HG02973 (cell line): Measurements from ENCODE around the gene ST3GAL3.

Experiments used
- ATAC-seq: cut with Tn5 transposase; IDR thresholded peaks from one replicate; pipeline ENCODE4 v1.9.1; 2021; ENCODE audit warnings: moderate library complexity; ENCODE audit not compliant: unreplicated experiment

Gene ST3GAL3

DNA sequence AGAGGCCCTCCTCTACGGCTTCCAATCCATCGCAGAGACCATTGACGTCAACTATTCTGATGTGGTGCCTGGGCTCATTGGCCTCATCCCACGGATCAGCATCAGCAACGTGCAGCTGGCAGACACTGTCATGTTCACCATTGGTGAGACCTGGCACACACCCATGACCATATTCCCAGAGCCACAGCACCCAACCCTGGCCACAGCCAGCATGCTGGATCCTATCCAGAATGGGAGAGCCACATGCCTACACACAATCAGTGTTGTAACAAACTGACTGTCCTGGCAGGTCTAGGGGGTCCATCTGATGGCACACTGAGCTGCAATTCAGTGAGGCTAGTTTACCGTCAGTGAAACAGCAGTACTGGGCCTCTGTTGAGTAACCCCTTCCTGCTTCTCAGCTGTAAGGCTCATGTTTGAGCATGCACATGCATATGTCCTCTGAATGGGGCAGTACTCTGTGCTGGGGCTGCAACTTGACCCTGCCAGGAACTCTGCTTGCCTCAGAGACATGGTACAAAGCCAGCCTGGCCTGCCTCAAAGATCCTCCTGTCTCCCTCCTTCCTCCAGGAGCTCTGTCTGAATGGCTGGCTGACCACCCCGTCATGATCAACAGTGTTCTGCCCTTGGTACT, 250.2 kb downstream of the ST3GAL3 start:
- no peak for ATAC-seq

DNA sequence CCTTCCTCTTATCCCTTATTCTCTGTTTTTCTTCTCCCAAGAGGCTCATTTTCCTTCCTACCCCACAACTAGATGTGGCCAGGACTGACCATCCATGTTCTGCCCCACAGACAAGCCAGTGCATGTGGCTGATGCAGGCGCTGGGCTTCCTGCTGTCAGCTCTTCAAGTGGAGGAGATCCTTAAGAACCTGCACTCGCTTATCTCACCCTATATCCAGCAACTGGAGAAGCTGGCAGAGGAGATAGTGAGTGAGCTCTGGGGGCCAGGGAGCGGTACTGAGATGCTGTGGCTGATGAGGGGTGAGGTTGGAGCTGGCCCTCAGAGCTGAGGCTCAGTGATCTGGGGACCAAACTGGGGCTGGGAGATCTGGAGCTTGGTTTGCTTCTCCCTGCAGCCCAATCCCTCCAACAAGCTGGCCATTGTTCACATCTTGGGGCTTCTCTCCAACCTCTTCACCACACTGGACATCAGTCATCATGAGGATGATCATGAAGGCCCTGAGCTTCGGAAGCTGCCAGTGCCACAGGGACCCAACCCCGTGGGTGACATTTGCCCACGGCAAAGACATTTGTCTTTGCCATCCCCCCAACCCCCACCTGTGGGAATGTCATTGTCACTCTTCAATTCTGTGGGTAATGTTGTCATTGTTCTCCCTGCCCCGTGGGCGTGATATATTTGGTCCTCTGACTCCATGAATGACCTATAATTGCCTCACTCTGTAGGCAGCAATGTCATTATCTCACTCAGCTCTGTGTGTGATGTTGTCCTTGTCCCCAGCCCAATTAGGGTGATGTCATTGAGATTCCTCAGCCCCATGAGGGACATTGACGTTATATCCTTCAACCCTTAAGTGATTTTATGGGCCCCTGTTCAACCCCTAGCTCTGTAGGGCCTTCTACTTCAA, 251.3 kb downstream of the ST3GAL3 start:
- ATAC-seq: no peak

DNA sequence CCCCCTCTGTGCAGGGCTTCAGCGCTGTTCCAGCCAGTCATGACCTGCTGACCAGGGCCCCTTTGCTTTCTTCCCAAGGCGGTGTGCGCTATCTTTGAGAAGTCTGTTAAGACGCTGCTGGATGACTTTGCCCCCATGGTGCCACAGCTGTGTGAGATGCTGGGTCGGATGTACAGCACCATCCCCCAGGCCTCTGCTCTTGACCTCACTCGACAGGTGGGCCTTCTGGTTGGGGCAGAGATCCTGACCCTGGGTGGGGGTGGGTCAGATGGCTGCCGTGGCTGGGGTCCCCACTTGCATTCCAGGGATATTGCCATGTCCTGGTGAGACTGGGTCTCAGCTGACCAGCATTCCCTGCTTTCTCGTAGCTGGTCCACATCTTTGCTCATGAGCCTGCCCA, 253.5 kb downstream of the ST3GAL3 start:
- ATAC-seq: no peak

DNA sequence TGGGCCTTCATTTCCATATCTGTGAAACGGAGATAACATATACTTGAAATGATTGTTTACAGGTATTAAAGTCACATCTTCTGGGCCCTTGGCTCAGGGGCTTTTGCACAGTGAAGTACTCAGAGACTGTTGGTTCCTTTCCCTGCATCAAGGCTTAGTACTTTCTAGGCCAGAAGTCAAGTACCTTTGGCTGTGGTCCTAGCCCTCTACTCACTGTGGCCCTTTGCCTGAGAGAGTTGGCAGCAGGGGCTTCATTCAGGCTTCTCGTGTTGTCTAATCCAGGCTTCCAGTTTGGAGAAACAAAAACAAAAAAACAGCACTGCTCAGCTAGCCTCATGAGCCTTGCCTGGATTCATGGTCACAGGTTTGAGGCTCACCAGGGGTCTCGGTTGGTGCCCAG, 254.4 kb downstream of the ST3GAL3 start:
- no peak for ATAC-seq

DNA sequence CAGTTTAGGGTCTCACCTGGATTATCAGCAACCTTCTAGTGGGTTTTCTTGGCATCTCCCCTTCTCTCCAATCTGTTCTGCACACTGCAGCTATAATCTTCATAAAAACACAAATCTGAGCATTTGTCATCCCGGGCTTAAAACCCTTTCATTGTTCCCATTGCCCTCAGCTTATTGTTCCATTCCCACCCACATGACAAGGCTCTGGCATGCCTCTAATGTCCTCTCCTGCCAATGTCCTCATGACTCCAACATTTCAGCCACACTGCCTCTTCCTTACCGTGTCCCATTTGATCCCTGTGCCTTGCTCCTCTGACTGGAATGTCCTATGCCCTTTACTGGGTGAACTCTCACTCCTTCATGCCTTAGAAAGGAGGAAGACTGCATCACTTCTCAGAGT, 255.0 kb downstream of the ST3GAL3 start:
- no peak for ATAC-seq

DNA sequence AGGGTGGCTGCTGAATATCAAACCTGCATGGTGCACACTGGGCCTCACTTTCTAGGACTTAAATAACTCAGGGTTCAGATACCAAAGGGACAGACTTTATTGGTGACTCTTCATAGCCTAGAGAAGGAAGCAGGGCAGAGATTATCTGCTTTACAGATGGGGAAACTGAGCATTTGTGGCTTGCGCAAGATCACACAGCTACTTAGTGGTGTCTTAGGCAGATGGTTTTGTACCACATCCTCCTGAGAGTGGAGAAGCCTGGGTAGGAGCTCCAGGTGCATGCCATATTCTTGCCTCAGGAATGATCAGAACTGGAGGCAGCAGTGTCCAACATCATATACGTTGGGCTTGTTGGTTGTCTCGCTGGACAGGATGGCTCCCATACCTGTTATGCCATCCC, 255.7 kb downstream of the ST3GAL3 start:
- no peak for ATAC-seq

DNA sequence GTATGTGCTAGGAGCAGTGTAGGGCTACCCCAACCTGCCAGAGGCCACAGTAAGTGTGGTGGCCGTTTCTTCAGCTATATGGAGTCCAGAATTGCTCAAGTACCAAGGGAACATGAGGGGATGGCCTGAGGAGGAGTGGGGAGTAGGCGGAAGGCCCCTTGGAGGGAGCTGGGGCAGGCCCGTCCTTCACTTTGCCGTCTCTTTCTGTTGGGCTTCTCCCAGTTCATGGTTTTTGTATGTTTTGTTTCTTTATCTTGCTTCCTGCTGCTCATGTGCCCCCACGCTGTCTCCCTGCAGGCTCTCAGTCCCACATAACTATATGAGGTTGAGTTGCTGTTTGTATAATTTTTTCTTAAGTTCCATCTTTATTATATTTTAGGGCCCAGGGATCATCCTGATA, 256.6 kb downstream of the ST3GAL3 start:
- no peak for ATAC-seq

DNA sequence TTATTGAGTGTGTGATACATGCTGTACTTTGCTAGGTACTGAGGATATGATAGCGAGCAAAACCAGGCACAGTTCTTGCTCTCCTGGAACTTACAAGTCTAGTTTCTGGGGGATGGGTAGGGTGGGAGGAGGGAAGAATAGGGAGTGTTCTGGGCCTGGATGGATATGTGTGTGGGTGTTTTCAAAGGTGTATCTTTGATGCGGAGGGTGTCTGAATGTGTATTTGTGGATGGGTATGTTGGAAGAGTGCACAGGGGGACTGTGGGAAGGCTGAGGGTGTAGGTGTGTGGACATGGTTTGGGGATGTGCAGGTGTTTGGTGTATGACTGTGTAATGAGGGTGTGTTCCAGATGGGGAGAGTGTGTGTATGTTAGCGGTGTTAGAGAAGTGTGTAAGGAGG, 258.0 kb downstream of the ST3GAL3 start:
- no peak for ATAC-seq

DNA sequence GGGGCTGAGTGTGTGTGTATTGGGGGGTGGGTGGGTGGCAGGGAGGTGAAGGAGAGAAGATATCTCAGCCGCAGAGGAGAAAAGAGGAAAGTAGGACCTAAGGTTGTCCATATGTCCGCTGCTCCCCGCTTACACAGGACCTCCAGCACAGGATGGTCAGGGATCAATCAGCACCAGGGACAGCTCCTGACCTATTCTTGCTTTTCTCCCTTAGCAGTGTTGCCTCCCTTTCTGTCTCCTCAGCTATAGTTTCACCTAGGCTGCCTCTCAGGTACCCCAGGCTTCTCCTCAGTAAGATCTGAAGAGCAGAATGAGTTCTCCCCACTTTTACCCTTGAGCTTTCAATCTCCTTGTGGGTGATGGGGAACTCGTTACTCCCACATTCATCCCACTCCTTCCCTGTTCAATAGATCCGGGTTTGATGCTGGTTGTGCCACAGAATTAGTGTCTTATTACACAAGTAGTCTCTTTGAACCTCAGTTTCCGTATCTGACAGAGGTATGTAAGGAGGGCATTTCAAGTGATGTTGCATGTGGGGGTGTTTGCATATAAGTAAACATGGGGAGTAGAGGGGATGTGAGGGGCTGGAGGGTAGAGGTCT, 261.1 kb downstream of the ST3GAL3 start:
- ATAC-seq: no peak

DNA sequence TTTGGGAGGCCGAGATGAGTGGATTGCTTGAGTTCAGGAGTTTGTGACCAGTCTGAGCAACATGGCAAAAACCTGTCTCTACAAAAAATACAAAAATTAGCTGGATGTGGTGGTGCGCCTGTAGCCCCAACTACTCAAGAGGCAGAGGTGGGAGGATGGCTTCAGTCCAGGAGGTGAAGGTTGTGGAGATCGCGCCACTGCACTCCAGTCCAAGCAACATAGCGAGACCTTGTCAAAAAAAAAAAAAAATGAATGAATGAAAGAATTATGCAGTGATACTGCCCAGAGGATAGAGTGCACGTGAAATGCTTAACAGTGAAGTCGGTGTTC, 262.0 kb downstream of the ST3GAL3 start:
- ATAC-seq: no peak

DNA sequence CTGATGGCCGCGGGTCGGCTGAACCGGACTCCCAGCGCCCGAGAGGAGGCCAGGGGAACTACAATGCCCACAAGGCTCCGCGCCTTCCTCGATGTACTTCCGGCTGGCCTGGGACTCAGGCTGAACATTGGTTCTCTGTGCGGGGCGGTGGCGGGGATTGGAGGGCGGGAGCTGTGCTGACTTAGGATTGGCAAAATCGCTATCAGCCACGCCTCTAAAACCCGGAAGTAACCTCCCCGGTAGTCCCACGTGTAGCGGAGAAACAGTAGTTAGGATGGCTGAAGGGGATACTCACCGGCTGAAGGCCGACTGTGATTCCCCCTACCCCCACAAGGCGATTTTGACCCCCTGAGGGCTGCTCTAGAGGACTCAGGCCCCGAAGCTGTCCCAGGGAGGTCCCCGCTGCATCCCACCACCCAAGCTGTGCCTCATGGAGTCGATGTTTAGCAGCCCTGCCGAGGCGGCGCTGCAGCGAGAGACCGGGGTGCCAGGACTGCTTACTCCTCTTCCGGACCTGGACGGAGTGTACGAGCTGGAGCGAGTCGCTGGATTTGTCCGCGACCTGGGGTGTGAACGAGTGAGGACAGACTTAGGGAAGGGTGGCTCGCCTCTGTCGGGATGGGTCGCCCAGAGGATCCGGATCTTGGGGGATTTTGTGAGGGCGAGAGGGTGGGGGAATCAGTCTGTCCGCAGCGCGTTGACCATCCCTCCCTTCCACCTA, 262.6 kb downstream of the ST3GAL3 start, which contains the start of gene DPH2:
Gene DPH2, plus strand, starts transcription at position 265 of the 721 bp plus-strand sequence. Its CDS starts 166 bp downstream, at position 431.
- ATAC-seq: peak; percentile 68

DNA sequence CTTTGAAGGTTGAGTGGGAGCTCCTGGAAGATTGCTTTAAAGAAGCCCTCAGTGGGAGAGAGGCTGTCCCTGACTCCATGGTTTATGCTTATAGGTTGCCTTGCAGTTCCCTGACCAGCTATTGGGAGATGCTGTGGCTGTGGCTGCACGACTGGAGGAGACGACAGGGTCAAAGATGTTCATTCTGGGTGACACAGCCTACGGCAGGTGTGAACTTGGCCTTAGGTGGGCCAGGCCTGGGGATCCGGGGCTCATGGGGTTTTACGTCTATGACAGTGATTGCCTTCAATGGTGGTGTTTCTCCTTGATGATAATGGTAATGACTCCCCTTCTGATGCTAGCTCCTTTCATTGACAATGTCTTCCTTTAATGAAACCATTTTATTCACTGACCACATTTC, 263.2 kb downstream of the ST3GAL3 start:
- ATAC-seq: no peak

DNA sequence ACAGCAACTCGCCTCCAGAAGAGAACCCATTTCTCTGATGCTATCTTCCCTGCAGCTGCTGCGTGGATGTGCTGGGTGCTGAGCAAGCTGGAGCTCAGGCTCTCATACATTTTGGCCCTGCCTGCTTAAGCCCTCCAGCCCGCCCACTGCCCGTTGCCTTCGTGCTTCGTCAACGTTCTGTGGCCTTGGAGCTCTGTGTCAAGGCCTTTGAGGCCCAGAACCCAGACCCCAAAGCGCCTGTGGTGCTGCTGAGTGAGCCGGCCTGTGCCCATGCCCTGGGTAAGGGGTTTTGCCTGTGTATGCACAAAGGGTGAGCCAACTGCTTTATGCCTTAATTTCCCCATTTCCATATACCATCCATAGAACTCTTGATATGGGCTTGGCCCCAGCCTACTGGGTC, 263.6 kb downstream of the ST3GAL3 start:
- ATAC-seq: no peak

DNA sequence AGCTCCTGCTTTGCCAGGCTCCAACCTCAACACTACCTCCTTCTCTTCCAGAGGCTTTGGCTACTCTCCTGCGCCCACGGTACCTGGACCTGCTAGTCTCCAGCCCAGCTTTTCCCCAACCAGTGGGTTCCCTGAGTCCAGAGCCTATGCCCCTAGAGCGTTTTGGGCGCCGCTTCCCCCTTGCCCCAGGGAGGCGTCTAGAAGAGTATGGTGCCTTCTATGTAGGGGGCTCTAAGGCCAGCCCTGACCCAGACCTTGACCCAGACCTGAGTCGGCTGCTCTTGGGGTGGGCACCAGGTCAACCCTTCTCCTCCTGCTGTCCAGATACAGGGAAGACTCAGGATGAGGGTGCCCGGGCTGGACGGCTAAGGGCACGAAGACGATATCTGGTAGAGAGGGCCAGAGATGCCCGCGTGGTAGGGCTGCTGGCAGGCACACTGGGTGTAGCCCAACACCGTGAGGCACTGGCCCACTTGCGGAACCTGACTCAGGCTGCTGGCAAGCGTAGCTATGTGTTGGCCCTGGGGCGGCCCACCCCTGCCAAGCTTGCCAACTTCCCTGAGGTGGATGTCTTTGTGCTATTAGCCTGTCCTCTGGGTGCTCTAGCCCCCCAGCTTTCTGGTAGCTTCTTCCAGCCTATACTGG, 264.1 kb downstream of the ST3GAL3 start:
- ATAC-seq: no peak

DNA sequence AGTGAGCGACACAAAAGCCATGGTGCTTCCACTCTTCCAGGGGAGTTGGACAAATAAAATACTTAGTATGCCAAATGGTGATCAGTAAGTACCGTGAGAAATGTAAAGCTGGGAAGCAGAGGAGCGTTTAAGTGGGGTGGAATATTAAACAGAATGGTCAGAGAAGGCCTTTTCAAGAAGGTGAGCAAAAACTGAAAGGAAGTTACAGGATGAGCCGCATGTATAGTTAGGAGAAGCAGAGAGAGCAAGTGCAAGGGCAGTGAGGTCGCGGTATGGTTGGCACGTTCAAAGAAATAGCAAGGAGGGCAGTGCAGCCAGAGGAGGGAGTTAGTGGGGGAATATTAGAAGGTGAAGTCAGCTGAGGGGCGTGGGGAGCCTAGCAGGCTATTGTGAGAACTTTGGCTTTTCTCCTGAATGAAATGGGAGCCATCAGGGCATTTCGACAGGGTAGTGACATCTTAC, 266.7 kb downstream of the ST3GAL3 start:
- ATAC-seq: no peak

DNA sequence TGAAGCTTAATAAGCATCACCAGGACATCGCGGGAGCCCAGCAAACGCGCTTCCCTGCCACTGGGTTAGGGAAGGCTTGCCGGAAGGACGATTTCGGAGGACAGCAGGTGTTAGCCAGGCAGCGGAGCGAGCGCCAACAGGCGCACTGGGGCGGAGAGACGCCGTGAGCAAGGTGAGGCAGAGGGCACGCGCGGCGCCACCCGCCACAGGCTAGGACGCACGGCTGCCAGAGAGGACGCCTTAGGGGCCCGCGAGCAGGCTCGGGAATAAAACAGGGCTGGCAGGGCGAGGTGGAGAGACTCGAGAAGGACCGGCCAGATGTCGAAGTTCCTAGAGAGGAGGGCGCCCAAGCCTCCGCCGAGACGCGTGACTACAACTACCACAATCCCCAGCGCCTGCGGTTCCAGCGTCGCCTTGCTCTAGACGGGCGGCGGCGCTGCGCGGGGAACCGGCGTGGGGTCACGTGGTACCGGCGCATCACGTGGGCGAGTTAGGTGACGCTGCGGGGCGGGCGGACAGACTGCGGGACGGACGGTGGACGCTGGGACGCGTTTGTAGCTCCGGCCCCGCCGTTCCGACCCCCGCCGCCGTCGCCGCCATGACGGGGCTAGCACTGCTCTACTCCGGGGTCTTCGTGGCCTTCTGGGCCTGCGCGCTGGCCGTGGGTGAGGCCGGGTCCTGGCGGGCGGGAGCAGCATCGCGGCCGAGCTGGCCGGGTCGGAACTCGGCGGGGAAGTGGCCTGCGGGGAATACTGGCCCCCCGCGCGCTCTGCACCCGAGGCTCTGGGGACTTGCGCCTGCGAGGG, 267.3 kb downstream of the ST3GAL3 start, which contains the start of gene ATP6V0B:
Gene ATP6V0B, plus strand, starts transcription at position 518 of the 806 bp plus-strand sequence. Its CDS starts 81 bp downstream, at position 599.
- peak; percentile 53 for ATAC-seq

DNA sequence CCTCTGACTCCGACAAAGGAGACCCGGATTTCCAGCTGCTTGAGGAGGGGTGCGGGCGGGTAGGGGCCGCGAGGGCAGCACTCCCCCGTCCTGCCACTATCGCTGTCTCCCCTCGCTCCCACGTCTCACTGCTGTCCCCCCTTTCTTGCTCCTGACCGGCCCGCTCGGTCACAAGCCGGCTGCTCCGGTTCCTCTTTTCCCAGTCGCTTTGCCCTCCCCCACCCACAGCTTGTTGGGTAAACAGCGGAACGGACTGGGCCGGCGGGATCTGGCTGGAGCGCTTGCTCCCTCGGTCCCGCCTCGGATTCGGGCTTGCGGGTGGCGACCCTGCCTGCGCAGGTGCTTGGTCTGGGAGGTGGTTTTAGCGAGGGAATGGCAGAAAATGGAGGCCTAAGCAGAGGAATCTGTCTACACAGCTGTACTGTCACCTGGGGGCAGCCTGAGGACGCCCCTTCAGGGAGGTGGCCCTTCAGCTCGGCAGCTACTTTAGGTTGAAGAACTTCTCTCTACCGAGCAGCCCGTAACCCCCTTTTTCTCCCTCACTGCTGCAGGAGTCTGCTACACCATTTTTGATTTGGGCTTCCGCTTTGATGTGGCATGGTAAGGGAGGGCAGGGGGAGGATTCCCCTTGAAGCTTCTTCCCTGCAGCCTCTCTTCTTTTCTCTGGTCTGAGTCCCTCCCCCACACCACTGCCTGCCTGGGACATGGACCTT, 268.1 kb downstream of the ST3GAL3 start:
- ATAC-seq: peak; percentile 1

DNA sequence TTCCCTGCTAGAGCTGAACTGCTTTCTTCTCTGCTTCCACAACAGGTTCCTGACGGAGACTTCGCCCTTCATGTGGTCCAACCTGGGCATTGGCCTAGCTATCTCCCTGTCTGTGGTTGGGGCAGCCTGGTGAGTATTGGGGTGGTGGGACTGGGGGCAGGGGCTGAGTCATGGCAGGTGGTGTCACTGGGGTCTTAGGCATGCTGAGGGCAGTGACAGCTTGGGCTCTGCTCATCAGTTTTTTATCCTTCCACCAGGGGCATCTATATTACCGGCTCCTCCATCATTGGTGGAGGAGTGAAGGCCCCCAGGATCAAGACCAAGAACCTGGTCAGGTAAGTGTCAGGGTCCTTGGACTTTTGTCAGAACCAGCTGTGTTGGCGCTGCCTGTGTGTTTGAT, 268.7 kb downstream of the ST3GAL3 start:
- ATAC-seq: no peak

DNA sequence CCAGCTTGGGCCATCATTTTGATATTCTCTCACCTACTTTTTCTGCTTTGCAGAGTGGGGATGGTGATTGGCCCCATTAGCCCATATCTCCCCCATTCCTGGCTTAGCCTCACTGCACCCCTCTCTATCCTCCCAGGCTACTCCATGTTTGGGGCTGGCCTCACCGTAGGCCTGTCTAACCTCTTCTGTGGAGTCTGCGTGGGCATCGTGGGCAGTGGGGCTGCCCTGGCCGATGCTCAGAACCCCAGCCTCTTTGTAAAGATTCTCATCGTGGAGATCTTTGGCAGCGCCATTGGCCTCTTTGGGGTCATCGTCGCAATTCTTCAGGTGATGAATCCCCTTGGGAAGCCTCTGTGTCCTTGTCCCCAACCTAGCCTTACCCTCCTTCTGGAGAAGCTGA, 269.6 kb downstream of the ST3GAL3 start:
- no peak for ATAC-seq
